HG02840 (cell line): ENCODE measurements around the gene VSIG10L.

ENCODE experiments used
- ATAC-seq: cut with Tn5 transposase; IDR thresholded peaks from one replicate; pipeline ENCODE4 v1.9.1; 2021; ENCODE audit warnings: mild to moderate bottlenecking, moderate library complexity, moderate number of reproducible peaks; ENCODE audit not compliant: unreplicated experiment, low FRiP score

The VSIG10L gene

GRCh38 chr19:51339687-51340656 lies 2.0 kb downstream of the VSIG10L start:
- ATAC-seq, result peak; percentile 45

- ATAC-seq, result peak; percentile 18
These were observed 2.6 kb downstream of the VSIG10L start for GRCh38 chr19:51339313-51339686.

GRCh38 chr19:51338563-51339312 lies 3.2 kb downstream of the VSIG10L start:
- peak; percentile 42 for ATAC-seq

GRCh38 chr19:51337861-51338562 lies 3.9 kb downstream of the VSIG10L start:
- ATAC-seq, result no peak

DNA sequence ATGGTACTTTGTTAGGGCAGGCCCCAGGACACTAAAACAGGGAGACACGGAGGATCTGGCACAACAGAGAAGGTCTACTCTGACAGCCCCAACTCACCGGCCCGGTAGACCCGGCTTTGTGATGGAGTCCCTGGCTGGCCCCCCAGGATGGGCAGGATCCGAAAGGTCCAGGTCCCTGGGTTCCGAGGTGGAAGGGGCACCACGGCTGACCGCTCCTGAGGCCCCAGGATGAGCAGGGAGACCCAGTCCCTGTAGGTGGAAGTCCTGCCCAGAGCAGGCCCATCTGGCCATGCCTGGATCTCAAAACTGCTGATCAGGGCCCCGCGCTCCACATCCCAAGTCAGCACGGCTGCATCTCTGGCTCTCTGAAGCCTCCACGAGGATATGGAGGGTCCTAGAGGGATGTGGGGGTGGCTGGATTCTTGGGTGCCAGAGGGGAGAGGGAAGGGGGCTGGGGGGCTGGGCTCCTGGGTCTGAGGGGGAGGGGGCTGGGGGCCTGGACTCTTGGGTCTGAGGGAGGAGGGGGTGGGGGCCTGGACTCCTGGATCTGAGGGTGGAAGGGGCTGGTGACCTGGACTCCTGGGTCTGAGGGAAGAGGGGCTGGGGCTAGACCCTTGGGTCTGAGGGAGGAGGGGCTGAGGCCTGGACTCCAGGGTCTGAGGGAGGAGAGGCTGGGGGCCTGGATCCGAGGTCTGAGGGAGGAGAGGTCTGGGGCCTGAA lies 4.6 kb downstream of the VSIG10L start:
- ATAC-seq, result no peak

- ATAC-seq, result no peak
These were observed 8.0 kb downstream of the VSIG10L start for GRCh38 chr19:51333836-51334460.

- ATAC-seq, result no peak
These were observed 10.2 kb downstream of the VSIG10L start for GRCh38 chr19:51331716-51332115.

- ATAC-seq, result no peak
These were observed 10.7 kb downstream of the VSIG10L start for GRCh38 chr19:51331193-51331592.

DNA sequence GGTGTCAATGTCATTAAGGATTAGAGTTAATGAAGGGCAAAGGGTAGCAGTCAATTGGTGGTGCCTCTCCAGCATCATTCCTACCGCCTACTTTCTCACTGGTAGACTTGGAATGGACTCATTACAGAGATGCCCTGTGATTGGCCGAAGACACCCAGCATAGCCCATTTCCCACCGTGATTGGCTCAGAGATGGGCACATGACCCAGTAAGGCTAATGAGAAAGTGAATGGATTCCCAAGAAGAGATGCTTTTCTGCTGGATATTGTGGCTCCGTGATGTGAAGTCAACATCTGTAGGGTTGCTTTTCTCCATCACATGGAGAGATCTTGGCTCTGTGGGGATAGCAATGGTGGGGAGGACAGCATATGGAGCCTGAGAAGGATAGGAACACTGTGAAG lies 11.6 kb downstream of the VSIG10L start:
- no peak for ATAC-seq

DNA sequence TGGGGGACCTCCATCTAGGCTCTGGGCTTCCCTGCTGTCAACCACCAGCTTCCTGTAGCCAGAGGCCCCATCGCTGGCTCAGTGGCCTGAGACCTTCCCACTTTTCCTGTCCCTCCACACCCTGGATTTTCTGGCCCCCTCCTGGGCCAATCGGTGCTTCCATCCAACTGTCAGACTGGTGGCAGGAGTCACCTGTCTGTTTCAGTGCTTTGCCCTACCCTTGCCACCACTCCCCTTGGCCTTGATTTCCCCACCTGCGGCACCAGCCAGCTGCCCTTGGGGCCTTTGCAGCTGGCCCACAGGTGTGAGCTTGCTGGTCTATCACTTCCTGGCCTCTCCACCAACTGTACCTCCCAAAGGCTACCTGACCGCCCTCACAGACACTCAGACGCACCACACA lies 12.5 kb downstream of the VSIG10L start:
- ATAC-seq, result no peak

DNA sequence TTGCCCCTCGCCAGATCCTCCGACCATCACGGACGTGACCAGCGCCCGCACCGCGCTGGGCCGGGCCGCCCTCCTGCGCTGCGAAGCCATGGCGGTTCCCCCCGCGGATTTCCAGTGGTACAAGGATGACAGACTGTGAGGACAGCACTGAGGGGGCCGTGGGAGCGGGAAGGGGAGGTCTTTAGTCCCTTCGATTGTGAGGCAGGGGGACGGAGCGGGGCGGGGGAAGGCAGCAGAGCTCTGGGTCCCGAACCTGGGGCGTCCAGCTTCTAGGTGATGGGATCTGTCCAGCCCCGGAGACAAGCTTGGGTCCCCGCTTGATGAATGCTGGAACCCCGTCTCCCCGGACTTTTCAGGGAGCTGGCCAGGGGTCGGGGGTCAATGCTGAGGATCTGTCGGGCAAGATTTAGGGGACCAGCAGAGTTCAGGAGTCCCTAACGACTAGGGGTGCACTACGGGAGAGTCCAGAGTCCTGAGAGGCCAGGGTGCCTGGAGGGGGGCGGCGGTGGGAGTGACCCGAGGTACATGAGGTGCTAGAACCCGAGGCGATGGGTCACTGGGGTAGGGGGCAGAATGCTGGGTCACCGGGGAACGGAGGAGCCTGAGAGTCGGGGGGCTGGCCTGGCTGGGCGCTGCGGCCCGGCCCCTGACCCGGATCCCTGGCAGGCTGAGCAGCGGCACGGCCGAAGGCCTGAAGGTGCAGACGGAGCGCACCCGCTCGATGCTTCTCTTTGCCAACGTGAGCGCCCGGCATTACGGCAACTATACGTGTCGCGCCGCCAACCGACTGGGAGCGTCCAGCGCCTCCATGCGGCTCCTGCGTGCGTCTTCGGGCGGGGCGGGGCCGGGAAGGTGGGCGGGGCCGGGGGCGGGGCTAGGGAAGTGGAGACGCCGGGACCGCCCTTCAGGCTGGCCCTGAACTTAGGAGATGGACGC lies 14.6 kb downstream of the VSIG10L start:
- no peak for ATAC-seq

DNA sequence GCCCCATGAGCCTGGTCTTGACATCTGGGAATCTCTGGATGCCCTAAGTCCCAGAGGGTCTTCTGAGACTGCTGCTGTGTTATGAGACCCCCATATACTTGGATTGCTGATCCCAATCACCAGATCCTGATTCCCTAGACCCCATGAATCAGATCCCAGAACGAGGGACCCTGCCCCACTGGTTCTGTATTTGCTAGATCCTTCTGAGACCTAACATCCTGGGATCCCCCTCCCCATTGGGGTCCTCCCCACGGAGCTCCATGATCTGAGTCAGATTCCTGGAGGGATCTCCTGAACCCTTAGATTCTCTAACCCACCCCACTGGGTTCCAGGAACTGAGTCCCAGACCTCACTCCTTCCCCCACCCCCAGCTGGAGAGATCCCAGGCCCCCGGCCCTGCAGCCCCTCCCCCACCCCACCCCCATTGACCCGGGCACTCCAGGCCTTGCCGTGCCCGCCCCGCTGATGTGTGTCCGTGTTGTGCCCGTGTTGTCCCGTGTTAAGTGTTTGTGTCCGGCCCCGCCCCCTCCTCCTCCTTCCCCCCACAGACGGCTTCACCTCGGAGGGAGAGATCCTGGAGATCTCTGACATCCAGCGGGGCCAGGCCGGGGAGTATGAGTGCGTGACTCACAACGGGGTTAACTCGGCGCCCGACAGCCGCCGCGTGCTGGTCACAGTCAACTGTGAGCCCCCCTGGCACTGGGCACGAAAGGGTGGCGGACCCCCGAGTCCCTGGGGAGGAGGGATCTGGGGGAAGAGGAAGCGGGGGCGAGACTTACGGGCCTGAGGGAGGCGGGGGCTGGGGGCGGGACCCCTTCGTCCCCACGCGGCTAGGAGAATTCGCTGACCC lies 15.5 kb downstream of the VSIG10L start:
- no peak for ATAC-seq

GRCh38 chr19:51325161-51325976 lies 16.6 kb downstream of the VSIG10L start:
- ATAC-seq, result no peak

DNA sequence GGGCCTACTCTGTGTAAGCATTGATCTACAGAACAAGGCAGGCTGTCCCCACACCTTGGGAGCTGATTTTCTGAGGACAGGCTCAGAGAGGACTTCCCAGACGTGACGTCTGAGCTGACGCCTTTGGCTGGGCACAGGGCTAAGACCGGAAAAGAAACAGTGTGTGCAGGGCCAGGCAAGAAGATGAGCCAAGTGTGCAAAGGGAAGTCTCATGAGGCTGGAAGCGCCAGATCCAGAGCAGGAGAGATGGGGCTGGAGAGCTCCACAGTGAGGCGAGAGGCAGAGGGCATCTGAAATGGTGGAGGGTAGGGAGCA lies 17.8 kb downstream of the VSIG10L start:
- no peak for ATAC-seq

DNA sequence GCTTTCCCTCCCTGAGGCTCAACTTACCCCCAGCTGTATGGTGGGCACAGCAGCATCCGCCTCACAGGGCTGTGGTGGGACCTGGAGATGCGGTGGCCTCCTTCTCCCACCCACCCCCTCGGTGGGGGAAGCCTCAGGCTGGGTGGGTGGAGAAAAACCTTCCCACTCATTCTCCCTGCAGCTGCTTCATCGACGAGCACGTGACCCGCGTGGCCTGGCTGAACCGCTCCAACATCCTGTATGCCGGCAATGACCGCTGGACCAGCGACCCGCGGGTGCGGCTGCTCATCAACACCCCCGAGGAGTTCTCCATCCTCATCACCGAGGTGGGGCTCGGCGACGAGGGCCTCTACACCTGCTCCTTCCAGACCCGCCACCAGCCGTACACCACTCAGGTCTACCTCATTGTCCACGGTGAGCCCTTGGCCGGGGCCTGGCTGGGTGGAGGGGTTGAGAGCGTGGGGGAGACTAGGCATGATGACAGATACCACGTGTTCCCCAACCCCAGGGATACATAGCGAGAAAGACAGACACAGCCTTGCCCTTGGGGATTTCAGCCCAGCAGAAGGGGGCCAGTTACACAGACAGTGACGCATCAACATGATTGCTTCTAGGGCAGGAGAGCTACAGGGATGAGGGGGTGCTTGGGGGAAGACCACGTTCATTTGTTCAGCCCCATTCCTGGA lies 18.3 kb downstream of the VSIG10L start:
- ATAC-seq, result no peak

DNA sequence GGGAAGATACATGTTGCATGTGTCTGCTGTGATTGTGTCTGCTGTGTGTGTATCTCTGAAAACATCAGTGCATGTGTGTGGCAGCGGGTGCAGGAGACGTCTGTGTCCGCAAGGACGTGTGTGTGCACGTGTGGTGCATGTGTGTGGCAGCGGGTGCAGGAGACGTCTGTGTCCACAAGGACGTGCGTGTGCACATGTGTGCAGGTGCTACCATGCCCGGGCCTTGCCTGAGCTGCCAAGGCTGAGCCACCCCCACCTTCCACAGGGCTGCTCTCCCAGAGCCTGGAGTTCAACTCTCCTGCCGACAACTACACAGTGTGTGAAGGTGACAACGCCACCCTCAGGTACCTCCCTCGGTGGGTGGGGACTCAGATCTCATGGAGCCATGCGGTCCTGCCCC lies 20.1 kb downstream of the VSIG10L start:
- ATAC-seq, result no peak

- ATAC-seq, result no peak
These were observed 21.7 kb downstream of the VSIG10L start for GRCh38 chr19:51320280-51320657.
